HG03025 (cell line): Measurements from ENCODE around the gene TMEM259.

Experiments
- ATAC-seq: cut with Tn5 transposase; IDR thresholded peaks from one replicate; pipeline ENCODE4 v1.9.1; 2021; ENCODE audit warnings: mild to moderate bottlenecking, moderate library complexity; ENCODE audit not compliant: unreplicated experiment, low FRiP score

TMEM259 gene

GRCh38 chr19:1020868-1021425 lies at the start of gene TMEM259:
TMEM259 (minus strand) TSS chr19:1021123; CDS start chr19:1020996, 127 bp downstream.
- ATAC-seq = peak; percentile 61

GRCh38 chr19:1070576-1070930 lies 49.6 kb upstream of the TMEM259 start:
- ATAC-seq = no peak

GRCh38 chr19:1069009-1069779 lies 48.3 kb upstream of the TMEM259 start:
- no peak for ATAC-seq

- no peak for ATAC-seq
Observed at GRCh38 chr19:1068009-1069001, 47.4 kb upstream of the TMEM259 start.

- ATAC-seq = no peak
Observed at GRCh38 chr19:1067341-1067957, 46.5 kb upstream of the TMEM259 start.

- ATAC-seq = no peak
Observed at GRCh38 chr19:1066748-1067340, 45.9 kb upstream of the TMEM259 start, which contains the start of gene ARHGAP45. ARHGAP45 (plus strand) TSS chr19:1067167; CDS start chr19:1067406, 239 bp downstream.

- ATAC-seq = no peak
Observed at GRCh38 chr19:1066251-1066747, 45.4 kb upstream of the TMEM259 start.

GRCh38 chr19:1065606-1066109 lies 44.7 kb upstream of the TMEM259 start:
- no peak for ATAC-seq

- ATAC-seq = no peak
Observed at GRCh38 chr19:1064661-1065605, 44.0 kb upstream of the TMEM259 start.

- ATAC-seq = no peak
Observed at GRCh38 chr19:1063909-1064660, 43.2 kb upstream of the TMEM259 start.

GRCh38 chr19:1063030-1063908 lies 42.3 kb upstream of the TMEM259 start:
- ATAC-seq = no peak

GRCh38 chr19:1062387-1063029 lies 41.6 kb upstream of the TMEM259 start:
- ATAC-seq = no peak

GRCh38 chr19:1061987-1062386 lies 41.1 kb upstream of the TMEM259 start:
- ATAC-seq = no peak

GRCh38 chr19:1060689-1061088 lies 39.8 kb upstream of the TMEM259 start:
- ATAC-seq = no peak

- no peak for ATAC-seq
Observed at GRCh38 chr19:1058112-1058511, 37.2 kb upstream of the TMEM259 start.

GRCh38 chr19:1057176-1057855 lies 36.4 kb upstream of the TMEM259 start:
- no peak for ATAC-seq
